GM13976 (cell line): ENCODE results near the gene SLCO4C1.
A peak's percentile ranks its signal among the peaks of the same experiment; 100 is the strongest.
"Not testable (repeated sequence)": the region's sequence is repeated elsewhere in the genome, so short reads cannot be mapped to it uniquely, and the experiment has no call there.

Experiments used
- DNase-seq: peaks from one replicate; pipeline ENCODE4 v3.0.0; 2012; ENCODE audit warnings: low spot score
- CTCF ChIP-seq: IDR thresholded peaks from 2 replicates; pipeline ENCODE4 v1.5.1; 2012; ENCODE audit warnings: borderline replicate concordance, mild to moderate bottlenecking; ENCODE audit not compliant: insufficient read depth; ENCODE audit errors: extremely low read depth, missing control alignments, control extremely low read depth
- in situ Hi-C: fragments of 300-500 bp; cut with MboI; formaldehyde crosslinking; loops from one replicate; pipeline ENCODE4 v1.12.0; 2022; ENCODE audit warnings: low sequenced_read_pairs, mixed read lengths, inconsistent platforms; ENCODE audit not compliant: unreplicated experiment

Gene SLCO4C1

DNA sequence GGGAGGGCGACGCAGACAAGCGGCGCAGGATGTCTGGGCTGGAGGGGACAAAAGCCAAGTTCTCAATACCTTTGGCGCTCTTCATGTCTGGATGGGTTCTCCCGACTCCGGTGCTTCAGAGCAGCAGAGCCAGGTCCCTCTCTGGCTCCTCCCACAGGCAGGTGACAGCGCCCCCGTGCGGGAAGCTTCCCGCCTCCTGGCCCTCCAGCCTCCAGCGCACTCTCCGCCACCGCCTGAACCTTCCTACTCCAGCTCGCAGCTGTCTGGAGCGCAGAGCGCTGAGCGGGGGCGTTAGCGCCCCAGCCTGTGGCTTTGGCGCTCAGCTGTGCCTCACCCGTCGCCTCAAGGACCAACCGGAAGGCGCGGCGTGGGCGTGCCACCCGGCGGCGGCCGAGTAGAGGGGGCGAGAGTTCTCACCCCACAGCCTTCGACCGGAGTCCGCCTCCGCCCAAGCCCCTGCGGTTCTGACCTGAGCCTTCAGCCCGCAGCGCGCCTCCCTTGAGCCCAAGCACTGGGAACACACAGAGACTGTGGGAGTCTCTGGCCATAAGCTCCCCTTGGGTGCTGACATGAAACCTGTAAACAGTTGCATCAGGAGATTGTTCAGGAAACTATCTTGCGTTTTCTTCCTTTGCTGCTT lies at the start of gene SLCO4C1:
Gene SLCO4C1, minus strand, starts transcription at position 107 of the 640 bp plus-strand sequence. Its CDS starts 22 bp downstream, at position 85.
- in situ Hi-C loops, result no loop called here
- DNase-seq, result peak; percentile 85

DNA sequence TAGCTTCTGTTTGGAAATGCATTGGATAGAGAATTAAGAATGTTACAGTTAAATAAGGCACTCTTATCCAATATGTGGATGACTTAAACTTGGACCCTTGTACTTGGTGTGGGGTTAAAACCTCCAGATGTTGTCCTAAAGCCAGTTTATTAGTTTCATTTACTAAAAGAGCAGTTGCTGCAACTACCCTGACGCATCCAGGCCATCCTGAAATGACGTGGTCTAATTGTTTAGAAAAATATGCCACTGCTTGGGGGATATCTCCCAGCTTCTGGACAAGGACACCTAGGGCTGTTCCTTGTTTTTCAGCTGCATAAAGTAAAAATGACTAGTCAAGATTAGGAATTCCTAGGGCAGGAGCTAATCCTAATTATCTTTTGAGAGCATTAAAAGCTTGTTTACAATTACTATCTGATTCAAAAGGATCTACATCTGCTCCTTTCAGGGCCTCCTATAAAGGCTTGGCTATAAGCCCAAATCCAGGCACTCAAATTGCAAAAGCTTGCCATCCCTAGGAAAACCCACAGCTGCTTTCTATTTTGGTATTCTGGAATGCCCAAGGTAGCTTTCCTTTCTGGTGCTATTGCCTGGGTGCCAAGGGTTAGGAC lies 45.7 kb upstream of the SLCO4C1 start:
- no peak for DNase-seq
- in situ Hi-C loops, result no loop called here
- no peak for TF ChIP-seq CTCF

More for the DNA sequence above, at the start of gene SLCO4C1:
- peak; percentile 78 for TF ChIP-seq CTCF

DNA sequence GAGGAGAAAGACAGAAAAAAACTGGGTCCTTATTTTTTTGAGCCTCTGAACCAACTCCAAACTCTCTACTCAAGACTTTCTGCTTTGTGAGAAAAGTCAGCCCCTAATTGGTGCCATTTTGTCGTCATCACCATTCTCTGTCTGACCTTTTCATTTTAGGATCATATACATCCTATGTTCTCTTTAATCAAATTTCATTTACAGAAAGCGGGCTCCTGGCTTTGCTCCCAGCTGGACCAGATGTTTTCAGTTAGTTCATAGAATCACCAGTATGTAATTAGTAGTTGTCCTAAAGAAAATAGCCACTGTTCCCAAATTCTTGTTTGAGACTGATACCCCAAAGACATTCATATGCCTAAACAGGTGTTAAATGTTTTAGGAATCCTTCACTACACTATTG lies 28.6 kb upstream of the SLCO4C1 start:
- DNase-seq, result no peak
- in situ Hi-C loops, result no loop called here
- TF ChIP-seq CTCF, result no peak

- in situ Hi-C loops, DNase-seq: not testable (repeated sequence)
Measured at GRCh38 chr5:102318801-102319200, 22.7 kb upstream of the SLCO4C1 start.

DNA sequence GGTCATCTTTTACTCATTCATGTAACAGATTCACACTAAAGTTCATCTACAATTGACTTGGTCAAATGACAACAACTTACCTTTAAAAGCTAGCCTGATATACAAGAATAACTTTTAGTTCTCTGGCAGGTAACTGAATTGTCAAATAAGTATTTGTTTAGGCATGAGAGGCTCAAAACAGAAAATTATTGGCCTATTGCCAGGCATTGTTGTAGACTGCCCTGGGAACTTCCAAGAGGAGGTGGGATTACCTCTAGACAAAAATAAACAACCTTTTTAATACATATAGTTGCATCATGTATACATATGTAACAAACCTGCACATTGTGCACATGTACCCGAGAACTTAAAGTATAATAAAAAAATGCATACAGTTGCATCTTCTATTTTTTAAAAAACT lies 18.2 kb upstream of the SLCO4C1 start:
- no peak for TF ChIP-seq CTCF
- DNase-seq, result no peak
- in situ Hi-C loops, result no loop called here

DNA sequence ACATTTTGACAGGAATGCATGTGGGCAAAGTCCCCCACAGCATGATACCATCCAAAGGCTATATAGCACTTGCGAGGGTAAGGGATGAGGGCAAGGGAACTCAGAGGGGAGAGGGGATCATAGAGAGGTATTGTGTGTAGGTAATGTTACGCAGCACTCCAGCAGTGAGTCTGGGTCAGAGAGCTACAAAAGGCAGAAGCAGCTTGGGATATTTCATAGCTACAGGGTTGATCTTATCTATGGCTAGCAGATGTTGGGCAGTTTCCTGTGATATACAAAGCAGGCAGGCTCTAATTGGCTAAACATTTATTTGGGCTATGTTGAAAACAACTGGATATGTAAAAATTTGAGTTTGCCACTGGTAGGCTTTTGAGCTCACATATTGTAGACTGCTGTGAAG lies 17.8 kb upstream of the SLCO4C1 start:
- DNase-seq, result no peak
- TF ChIP-seq CTCF, result no peak
- in situ Hi-C loops, result no loop called here

DNA sequence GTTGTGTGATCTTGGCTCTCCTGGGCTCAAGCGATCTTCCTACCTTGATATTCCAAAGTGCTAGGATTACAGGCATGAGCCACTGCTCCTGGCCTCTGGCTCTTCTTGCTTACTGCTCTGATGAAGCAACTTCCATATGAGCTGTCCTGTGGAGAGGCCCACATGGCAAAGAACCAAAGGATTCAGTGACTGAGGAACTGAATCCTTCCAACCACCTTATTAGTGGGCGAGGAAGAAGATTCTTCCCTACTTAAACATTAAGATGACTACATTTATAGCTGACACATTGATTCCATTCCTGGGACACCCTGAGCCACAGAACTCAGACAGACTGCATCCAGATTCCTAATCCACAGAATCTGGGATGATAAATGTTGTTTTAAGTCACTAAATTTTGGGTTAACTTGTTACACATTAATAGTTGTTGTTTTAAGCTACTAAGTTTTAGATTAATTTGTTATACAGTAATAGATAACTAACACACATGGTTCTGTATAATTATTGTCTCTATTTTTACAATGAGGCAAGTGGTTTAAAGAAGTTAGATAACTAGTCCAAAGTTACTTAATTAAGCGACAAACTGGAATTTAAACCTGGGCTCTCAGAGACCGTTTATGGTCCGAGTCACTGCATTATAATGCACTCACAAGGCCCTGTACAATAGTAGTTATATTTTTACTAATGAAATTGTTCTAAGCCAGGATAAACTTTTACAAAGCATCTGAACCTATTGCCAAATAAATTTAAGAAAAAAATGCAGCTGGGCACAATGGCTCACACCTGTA lies 16.7 kb upstream of the SLCO4C1 start:
- in situ Hi-C loops, result no loop called here
- TF ChIP-seq CTCF, result no peak
- DNase-seq, result no peak
